Measurements from ENCODE around the gene INMT.

DNA sequence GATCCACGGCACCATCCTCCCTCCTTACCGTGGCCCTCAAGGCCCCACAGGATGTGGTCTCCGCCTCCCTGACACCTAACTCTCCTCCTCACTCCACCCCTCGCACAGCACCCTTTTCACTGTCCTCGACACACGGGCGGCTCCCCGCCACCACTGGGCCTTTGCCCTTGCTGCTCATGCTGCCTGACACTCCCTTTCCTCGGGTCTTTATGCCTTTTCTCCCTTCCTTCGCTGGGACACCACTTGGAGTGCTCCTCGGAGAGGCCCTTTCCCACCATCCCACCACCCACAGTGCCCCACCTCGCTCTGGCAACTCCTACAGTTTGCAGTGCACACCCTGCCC, 7.9 kb upstream of the INMT start:
- TF ChIP-seq POLR2A (IDR thresholded peaks at IDR 0.05) (no peak), EP300 (IDR thresholded peaks at IDR 0.05) (no peak), POLR2AphosphoS5 (IDR thresholded peaks at IDR 0.05) (no peak)
- TF ChIP-seq, protein P1, sequence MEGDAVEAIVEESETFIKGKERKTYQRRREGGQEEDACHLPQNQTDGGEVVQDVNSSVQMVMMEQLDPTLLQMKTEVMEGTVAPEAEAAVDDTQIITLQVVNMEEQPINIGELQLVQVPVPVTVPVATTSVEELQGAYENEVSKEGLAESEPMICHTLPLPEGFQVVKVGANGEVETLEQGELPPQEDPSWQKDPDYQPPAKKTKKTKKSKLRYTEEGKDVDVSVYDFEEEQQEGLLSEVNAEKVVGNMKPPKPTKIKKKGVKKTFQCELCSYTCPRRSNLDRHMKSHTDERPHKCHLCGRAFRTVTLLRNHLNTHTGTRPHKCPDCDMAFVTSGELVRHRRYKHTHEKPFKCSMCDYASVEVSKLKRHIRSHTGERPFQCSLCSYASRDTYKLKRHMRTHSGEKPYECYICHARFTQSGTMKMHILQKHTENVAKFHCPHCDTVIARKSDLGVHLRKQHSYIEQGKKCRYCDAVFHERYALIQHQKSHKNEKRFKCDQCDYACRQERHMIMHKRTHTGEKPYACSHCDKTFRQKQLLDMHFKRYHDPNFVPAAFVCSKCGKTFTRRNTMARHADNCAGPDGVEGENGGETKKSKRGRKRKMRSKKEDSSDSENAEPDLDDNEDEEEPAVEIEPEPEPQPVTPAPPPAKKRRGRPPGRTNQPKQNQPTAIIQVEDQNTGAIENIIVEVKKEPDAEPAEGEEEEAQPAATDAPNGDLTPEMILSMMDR (IDR thresholded peaks at IDR 0.05) = no peak
